Measurements from ENCODE around the gene PRDX6. TPM values are rescaled to one million over a fixed set of nuclear protein-coding genes. Genes with fewer than 3 reads are reported as not detected.

PRDX6 gene
- total RNA-seq, 1 experiment from 2014 or later = 533 TPM

DNA sequence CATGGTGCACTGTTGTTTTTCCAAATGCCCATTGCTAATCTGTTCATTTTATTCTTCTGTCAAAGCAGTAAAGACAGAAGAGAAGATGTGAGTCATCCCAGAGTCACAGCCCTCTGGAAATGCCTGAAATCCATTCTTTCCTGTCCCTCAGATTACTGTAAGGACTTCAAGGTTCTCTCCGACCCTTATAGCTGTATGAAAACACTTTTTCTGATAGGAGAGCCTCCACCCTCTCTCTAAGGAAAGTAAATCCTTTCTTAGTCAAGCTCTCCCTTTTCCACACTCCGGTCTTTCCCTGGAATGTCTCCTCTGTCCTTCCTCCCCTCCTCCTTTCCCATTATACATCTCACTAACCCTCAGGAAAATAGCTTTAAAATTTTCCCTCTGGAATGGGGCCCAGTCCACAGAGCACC, 3.5 kb upstream of the PRDX6 start:
- Mint-ChIP-seq H3K9me3 (peaks cover 30 to 35% of the 10 kb centered on the region in 2 experiments), H3K4me1 (peaks cover 19 to 31% of the 10 kb centered on the region in 2 experiments), H3K27ac (peak overlapping the region in 1 of 3 experiments; percentile 24; a peak in 1 of 7 replicates), H3K36me3 (ENCODE audit: insufficient read depth in 1 of 3, low read depth in 3 of 3) (peaks cover 38 to 62% (median 47%) of the 10 kb centered on the region in 3 experiments), H3K27me3 (ENCODE audit: low read depth) (no peaks in the 10 kb centered on the region), H3K4me3 (no peak overlapping the region; a peak in 1 of 5 replicates)
- H3K4me2 ChIP-seq (ENCODE audit: insufficient read depth, insufficient read length, low read length) = no peak overlapping the region
- H3K56ac ChIP-seq (ENCODE audit: insufficient read length, low read depth, low read length) = no peak overlapping the region
- peaks cover 17% of the 10 kb centered on the region for H3K23me2 ChIP-seq (ENCODE audit: insufficient read length, low read depth, low read length, poor library complexity, severe bottlenecking)
- no peak overlapping the region for H4K91ac ChIP-seq (ENCODE audit: insufficient read length, low read depth, low read length)
- WGBS (ENCODE audit: extremely low coverage, insufficient read length, low lambda C conversion rate) = no CpG with 5 or more reads among the region's 2 CpGs
- H2AFZ ChIP-seq (ENCODE audit: low read length) = no peak overlapping the region
- peaks cover 16% of the 10 kb centered on the region; the same call in 1 of the 2 replicates for H3K79me2 ChIP-seq (ENCODE audit: insufficient read depth, low read length)
- no peak overlapping the region for H2BK15ac ChIP-seq (ENCODE audit: low read depth, low read length)
- H3K27ac ChIP-seq (ENCODE audit: insufficient read length, low read depth, low read length) = no peak overlapping the region
- H3T11ph ChIP-seq (ENCODE audit: low read length) = no peak overlapping the region
- no peak overlapping the region for H3K14ac ChIP-seq (ENCODE audit: insufficient read depth, low read length)
- H3K79me1 ChIP-seq (ENCODE audit: insufficient read depth, low read depth, low read length, poor library complexity, severe bottlenecking) = no peaks in the 10 kb centered on the region
- no peak overlapping the region for H3K23ac ChIP-seq (ENCODE audit: insufficient read length, low read depth, low read length)
- H2BK5ac ChIP-seq (ENCODE audit: insufficient read length, low read length) = no peak overlapping the region
- peaks cover 8% of the 10 kb centered on the region for H3K9me3 ChIP-seq (ENCODE audit: control insufficient read depth, low read depth, low read length)
- DNase-seq = no peak
- no peak overlapping the region for H3K4ac ChIP-seq (ENCODE audit: low read depth, low read length)
- H2AK5ac ChIP-seq (ENCODE audit: insufficient read length, low read length) = no peak overlapping the region
- no peaks in the 10 kb centered on the region; the same call in 1 of the 2 replicates for H3K4me1 ChIP-seq (ENCODE audit: insufficient read depth, low read length)
- H4K5ac ChIP-seq (ENCODE audit: insufficient read length, low read depth, low read length) = no peak overlapping the region
- H4K20me1 ChIP-seq (ENCODE audit: control insufficient read depth, insufficient read depth, insufficient read length) = no peaks in the 10 kb centered on the region
- no peak overlapping the region for H4K8ac ChIP-seq (replicated peaks; ENCODE audit: insufficient read length, low read depth, low read length)
- no peak overlapping the region for H2BK20ac ChIP-seq (ENCODE audit: low read depth, low read length, poor library complexity, severe bottlenecking)
- no peak overlapping the region for H3K9ac ChIP-seq (ENCODE audit: extremely low read depth, insufficient read length, low read length)
- H2BK120ac ChIP-seq (ENCODE audit: low read depth, low read length, poor library complexity, severe bottlenecking) = no peak overlapping the region
- TF ChIP-seq, protein P1, sequence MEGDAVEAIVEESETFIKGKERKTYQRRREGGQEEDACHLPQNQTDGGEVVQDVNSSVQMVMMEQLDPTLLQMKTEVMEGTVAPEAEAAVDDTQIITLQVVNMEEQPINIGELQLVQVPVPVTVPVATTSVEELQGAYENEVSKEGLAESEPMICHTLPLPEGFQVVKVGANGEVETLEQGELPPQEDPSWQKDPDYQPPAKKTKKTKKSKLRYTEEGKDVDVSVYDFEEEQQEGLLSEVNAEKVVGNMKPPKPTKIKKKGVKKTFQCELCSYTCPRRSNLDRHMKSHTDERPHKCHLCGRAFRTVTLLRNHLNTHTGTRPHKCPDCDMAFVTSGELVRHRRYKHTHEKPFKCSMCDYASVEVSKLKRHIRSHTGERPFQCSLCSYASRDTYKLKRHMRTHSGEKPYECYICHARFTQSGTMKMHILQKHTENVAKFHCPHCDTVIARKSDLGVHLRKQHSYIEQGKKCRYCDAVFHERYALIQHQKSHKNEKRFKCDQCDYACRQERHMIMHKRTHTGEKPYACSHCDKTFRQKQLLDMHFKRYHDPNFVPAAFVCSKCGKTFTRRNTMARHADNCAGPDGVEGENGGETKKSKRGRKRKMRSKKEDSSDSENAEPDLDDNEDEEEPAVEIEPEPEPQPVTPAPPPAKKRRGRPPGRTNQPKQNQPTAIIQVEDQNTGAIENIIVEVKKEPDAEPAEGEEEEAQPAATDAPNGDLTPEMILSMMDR (conservative IDR thresholded peaks at IDR 0.05) = no peak
- H3K18ac ChIP-seq (ENCODE audit: insufficient read length, low read depth, low read length) = no peak overlapping the region
- no peaks in the 10 kb centered on the region for H3K27me3 ChIP-seq (ENCODE audit: insufficient read depth, low read length)
- H2BK12ac ChIP-seq (ENCODE audit: insufficient read length, low read depth, low read length) = no peak overlapping the region
